Lung (tissue), 12 donors: ENCODE data around the gene KCNT1. TPM values are rescaled to one million over a fixed set of nuclear protein-coding genes. Genes with fewer than 3 reads are reported as not detected.

ENCODE experiments used
- ATAC-seq: fragments of 200-7000 bp; cut with Tn5 transposase; one replicate; pipeline ENCODE4 v1.9.1; 2020; ENCODE audit warnings: moderate number of reproducible peaks; ENCODE audit not compliant: insufficient read depth, low FRiP score
- DNase-seq, 3 donors: peaks; one replicate each; pipeline ENCODE4 v3.0.0-alpha.2; 2013 to 2017
- H3K27ac ChIP-seq, 2 donors: one replicate each; pipeline ENCODE4 v1.5.1; 2013; ENCODE audit warnings: mild to moderate bottlenecking in 2 of 2, moderate library complexity in 2 of 2, control low read depth in 1 of 2, inconsistent platforms in 1 of 2, low read depth in 1 of 2, low read length in 1 of 2
- H3K27me3 ChIP-seq, 3 donors: one replicate each; pipeline ENCODE4 v1.5.1; 2013; ENCODE audit warnings: low read length in 2 of 3; ENCODE audit not compliant: control insufficient read depth in 3 of 3, insufficient read depth in 3 of 3
- H3K36me3 ChIP-seq, 4 donors: one replicate each; pipeline ENCODE4 v1.5.1; 2013; ENCODE audit warnings: low read length in 4 of 4, mild to moderate bottlenecking in 1 of 4, moderate library complexity in 1 of 4; ENCODE audit not compliant: control insufficient read depth in 4 of 4, insufficient read depth in 4 of 4
- H3K4me1 ChIP-seq, 5 donors: one replicate each; pipeline ENCODE4 v1.5.1; 2013; ENCODE audit warnings: low read length in 5 of 5, mild to moderate bottlenecking in 2 of 5, moderate library complexity in 1 of 5; ENCODE audit not compliant: control insufficient read depth in 5 of 5, insufficient read depth in 5 of 5
- H3K4me3 ChIP-seq: one replicate; pipeline ENCODE4 v1.5.1; 2013; ENCODE audit warnings: mild to moderate bottlenecking, control low read depth, moderate library complexity
- H3K9ac ChIP-seq, 2 donors: one replicate each; pipeline ENCODE4 v1.5.1; 2013; ENCODE audit warnings: low read length in 2 of 2, control low read depth in 1 of 2; ENCODE audit not compliant: insufficient read depth in 1 of 2
- H3K9me3 ChIP-seq, 4 donors: one replicate each; pipeline ENCODE4 v1.5.1; 2013; ENCODE audit warnings: low read length in 3 of 4, mild to moderate bottlenecking in 1 of 4, moderate library complexity in 1 of 4; ENCODE audit not compliant: control insufficient read depth in 4 of 4, insufficient read depth in 3 of 4
- WGBS, 2 donors: extraction: QIAGEN DNeasy Blood & Tissue Kit; methylation state at CpG; one replicate each; pipeline ENCODE4 v1.1.7; 2013; 5-methylcytosine and 5-hydroxymethylcytosine counted together
- polyA plus RNA-seq, 2 donors: library from polyadenylated mRNA; stranded (reverse); fragments of 200-250 nt; gene quantifications; one replicate each; pipeline ENCODE4 v1.2.1, GENCODE V29; 2013
- total RNA-seq, 2 donors: library from RNA; depleted of rRNA in 1 of 2; stranded (reverse); fragments of >200 nt in 1 of 2; gene quantifications; one replicate each; pipeline ENCODE4 v1.2.1, GENCODE V29; 2014 to 2021
- TF ChIP-seq, protein P1 (sequence below): IDR thresholded peaks from 2 replicates; pipeline ENCODE4 v1.5.1; 2012; ENCODE audit warnings: mild to moderate bottlenecking; ENCODE audit errors: control extremely low read depth, extremely low read depth
- donor health status: control.
- donor health status: control.
- donor health status: Bipolar disorder and iron deficiency.
- donor health status: healthy.
- donor health status: DM: yes; HTN: yes; CAD: no.

The KCNT1 gene
- total and polyA plus RNA-seq, 4 donors: 0.06 to 0.28 (median 0.11) TPM

DNA sequence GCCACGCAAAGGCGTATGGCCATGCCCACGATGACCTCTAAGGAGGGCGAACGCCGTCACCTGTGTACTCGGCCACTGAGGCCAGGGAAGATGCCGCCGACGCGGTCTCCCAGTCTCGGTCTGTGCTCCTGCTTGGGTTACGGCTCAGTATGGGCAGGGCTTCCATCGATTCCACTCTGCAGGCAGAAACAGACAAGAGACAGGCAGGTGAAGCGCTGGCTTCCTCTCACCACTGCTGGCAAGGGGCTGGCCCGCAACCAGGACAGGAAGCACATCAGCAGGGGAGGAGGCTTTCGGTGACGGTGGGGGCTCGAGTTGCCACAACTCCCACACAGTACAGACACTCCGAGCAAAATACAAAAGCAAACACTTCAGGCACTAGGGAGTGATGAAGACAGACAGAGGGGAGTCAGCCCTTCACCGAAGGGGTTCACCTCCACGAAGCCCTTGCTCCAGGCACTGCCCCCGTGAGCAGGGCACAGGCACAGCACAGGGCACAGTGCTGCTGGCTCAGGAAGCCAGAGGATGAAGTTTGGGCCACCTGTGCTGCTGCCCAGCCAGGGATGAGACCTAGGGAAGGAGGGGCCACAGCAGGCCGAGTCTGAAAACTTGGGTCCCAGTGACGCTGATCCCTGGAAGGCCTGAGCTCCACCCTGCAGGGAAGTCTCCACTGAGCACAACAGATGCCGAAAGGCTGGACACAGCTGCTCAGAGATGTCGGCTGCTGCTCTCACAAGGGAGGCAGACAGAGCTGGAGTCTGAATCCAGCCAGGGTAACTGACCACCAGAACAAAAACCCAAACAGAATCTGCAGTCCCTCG, 114.1 kb downstream of the KCNT1 start:
- TF ChIP-seq, protein P1, sequence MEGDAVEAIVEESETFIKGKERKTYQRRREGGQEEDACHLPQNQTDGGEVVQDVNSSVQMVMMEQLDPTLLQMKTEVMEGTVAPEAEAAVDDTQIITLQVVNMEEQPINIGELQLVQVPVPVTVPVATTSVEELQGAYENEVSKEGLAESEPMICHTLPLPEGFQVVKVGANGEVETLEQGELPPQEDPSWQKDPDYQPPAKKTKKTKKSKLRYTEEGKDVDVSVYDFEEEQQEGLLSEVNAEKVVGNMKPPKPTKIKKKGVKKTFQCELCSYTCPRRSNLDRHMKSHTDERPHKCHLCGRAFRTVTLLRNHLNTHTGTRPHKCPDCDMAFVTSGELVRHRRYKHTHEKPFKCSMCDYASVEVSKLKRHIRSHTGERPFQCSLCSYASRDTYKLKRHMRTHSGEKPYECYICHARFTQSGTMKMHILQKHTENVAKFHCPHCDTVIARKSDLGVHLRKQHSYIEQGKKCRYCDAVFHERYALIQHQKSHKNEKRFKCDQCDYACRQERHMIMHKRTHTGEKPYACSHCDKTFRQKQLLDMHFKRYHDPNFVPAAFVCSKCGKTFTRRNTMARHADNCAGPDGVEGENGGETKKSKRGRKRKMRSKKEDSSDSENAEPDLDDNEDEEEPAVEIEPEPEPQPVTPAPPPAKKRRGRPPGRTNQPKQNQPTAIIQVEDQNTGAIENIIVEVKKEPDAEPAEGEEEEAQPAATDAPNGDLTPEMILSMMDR: no peak
- no peaks in the 10 kb centered on the region for H3K27me3 ChIP-seq
- no peak overlapping the region for H3K27ac ChIP-seq
- H3K9me3 ChIP-seq: no peaks in the 10 kb centered on the region
- H3K9ac ChIP-seq: no peak overlapping the region
- ATAC-seq: no peak
- H3K36me3 ChIP-seq: peaks cover 9 to 70% (median 43%) of the 10 kb centered on the region in 4 donors
- no peak for DNase-seq
- H3K4me3 ChIP-seq: no peak overlapping the region
- WGBS, 2 donors: 88 to 90% methylated on average over 28 of the region's 28 CpGs
- H3K4me1 ChIP-seq: no peaks in the 10 kb centered on the region

DNA sequence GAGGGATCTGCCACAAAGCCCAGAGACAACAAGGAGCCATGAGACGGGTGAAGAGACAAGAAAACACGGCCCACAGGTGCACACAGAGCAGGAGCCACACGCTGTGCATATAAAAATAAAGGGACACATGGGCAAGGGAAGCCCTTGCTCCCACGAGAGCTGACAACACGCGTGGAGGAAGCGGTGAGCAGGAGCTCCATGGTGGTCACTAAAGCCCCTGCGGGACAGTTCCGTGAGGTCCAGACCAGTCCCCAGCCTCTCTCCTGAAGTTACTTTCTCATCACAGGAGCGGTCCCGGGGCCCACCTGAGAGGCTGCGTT, 114.6 kb downstream of the KCNT1 start:
- H3K36me3 ChIP-seq: peaks cover 7 to 70% (median 42%) of the 10 kb centered on the region in 4 donors
- ATAC-seq (no peak), DNase-seq (no peak)
- no peaks in the 10 kb centered on the region for H3K9me3 ChIP-seq
- no peaks in the 10 kb centered on the region for H3K27me3 ChIP-seq
- H3K9ac ChIP-seq: no peak overlapping the region
- H3K4me1 ChIP-seq: no peaks in the 10 kb centered on the region
- WGBS, 2 donors: 96% methylated on average over 12 of the region's 12 CpGs
- H3K4me3 ChIP-seq: no peak overlapping the region
- no peak overlapping the region for H3K27ac ChIP-seq
- TF ChIP-seq, protein P1: no peak

- H3K27me3 ChIP-seq: no peaks in the 10 kb centered on the region
Measured at GRCh38 chr9:135817951-135818717, 116.1 kb downstream of the KCNT1 start.

More at GRCh38 chr9:135817951-135818717, 116.1 kb downstream of the KCNT1 start:
- peaks cover 13 to 80% (median 48%) of the 10 kb centered on the region in 4 donors for H3K36me3 ChIP-seq
- 97 to 98% methylated on average over 66 of the region's 66 CpGs for WGBS, 2 donors
- H3K27ac ChIP-seq: no peak overlapping the region
- ATAC-seq: no peak
- H3K9ac ChIP-seq: no peak overlapping the region
- no peak for DNase-seq
- H3K4me3 ChIP-seq: no peak overlapping the region
- TF ChIP-seq, protein P1: no peak
- H3K9me3 ChIP-seq: no peaks in the 10 kb centered on the region
- no peaks in the 10 kb centered on the region for H3K4me1 ChIP-seq
